ENCODE data around the gene GAPVD1.
A peak's percentile ranks its signal among the peaks of the same experiment; 100 is the strongest.

GRCh38 chr9:125409637-125410521 is 148.3 kb downstream of the GAPVD1 start:
- TF ChIP-seq POLR2AphosphoS5 (IDR thresholded peaks at IDR 0.05; ENCODE audit: low read depth, low read length) (peak; percentile 70; the same call in 1 of the 2 replicates), POLR2A (IDR thresholded peaks at IDR 0.05; ENCODE audit: low read depth, low read length) (peak; percentile 72), TAF1 (IDR thresholded peaks at IDR 0.05; ENCODE audit: low read depth, low read length) (peak; percentile 71), POU2F2 (IDR thresholded peaks at IDR 0.05; ENCODE audit: low read depth, low read length) (peak; percentile 5; the same call in 1 of the 2 replicates)

Data from GM12891 (cell line).